ENCODE results near the gene GAL3ST1. TPM values are rescaled to one million over a fixed set of nuclear protein-coding genes. Genes with fewer than 3 reads are reported as not detected.
"Not testable (repeated sequence)": the region's sequence is repeated elsewhere in the genome, so short reads cannot be mapped to it uniquely, and the experiment has no call there.

Gene GAL3ST1
- total RNA-seq, 1 donor: not detected

GRCh38 chr22:30547188-30547587, 27.3 kb downstream of the GAL3ST1 start:
- TF ChIP-seq, protein P1, sequence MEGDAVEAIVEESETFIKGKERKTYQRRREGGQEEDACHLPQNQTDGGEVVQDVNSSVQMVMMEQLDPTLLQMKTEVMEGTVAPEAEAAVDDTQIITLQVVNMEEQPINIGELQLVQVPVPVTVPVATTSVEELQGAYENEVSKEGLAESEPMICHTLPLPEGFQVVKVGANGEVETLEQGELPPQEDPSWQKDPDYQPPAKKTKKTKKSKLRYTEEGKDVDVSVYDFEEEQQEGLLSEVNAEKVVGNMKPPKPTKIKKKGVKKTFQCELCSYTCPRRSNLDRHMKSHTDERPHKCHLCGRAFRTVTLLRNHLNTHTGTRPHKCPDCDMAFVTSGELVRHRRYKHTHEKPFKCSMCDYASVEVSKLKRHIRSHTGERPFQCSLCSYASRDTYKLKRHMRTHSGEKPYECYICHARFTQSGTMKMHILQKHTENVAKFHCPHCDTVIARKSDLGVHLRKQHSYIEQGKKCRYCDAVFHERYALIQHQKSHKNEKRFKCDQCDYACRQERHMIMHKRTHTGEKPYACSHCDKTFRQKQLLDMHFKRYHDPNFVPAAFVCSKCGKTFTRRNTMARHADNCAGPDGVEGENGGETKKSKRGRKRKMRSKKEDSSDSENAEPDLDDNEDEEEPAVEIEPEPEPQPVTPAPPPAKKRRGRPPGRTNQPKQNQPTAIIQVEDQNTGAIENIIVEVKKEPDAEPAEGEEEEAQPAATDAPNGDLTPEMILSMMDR (IDR thresholded peaks at IDR 0.05; ENCODE audit: insufficient read depth, low read depth, low read length): no peak

DNA sequence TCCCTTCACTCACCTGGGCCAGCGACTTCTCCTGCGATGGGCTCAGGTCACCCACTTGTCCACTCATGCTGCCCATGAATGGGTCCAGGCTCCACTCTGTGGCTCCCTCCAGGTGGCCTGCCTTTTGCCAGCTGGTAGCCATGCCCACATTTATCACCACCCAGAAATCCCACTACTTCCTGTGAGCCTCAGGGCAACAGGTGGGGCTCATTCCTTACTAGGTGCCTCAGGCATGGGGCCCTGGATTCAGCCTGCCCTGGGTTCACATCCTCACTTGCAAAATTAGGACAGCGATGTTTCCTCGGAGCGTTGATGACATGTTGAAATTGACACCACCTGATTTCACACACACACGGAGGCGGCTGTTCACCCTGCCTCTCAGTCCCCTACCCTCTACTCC, 27.8 kb downstream of the GAL3ST1 start, which contains the start of gene SEC14L6:
TSS of gene SEC14L6 (minus strand) at position 126 of the 400 bp plus-strand sequence. CDS start at position 67, 59 bp downstream.
- TF ChIP-seq, protein P1 (IDR thresholded peaks at IDR 0.05; ENCODE audit: insufficient read depth, low read depth, low read length): no peak
- DNase-seq (ENCODE audit: low read depth): no peak
- H3K4me3 ChIP-seq (ENCODE audit: low read depth, low read length): no peak within 1 kb of the TSS

More at GRCh38 chr22:30547188-30547587, 27.3 kb downstream of the GAL3ST1 start:
- no peak overlapping the region for H3K4me3 ChIP-seq (ENCODE audit: low read depth, low read length)
- no peak for DNase-seq (ENCODE audit: low read depth)

GRCh38 chr22:30542811-30543188, 31.7 kb downstream of the GAL3ST1 start:
- no peak for DNase-seq (ENCODE audit: low read depth)
- H3K4me3 ChIP-seq (ENCODE audit: low read depth, low read length): no peak overlapping the region
- TF ChIP-seq, protein P1 (IDR thresholded peaks at IDR 0.05; ENCODE audit: insufficient read depth, low read depth, low read length): no peak

DNA sequence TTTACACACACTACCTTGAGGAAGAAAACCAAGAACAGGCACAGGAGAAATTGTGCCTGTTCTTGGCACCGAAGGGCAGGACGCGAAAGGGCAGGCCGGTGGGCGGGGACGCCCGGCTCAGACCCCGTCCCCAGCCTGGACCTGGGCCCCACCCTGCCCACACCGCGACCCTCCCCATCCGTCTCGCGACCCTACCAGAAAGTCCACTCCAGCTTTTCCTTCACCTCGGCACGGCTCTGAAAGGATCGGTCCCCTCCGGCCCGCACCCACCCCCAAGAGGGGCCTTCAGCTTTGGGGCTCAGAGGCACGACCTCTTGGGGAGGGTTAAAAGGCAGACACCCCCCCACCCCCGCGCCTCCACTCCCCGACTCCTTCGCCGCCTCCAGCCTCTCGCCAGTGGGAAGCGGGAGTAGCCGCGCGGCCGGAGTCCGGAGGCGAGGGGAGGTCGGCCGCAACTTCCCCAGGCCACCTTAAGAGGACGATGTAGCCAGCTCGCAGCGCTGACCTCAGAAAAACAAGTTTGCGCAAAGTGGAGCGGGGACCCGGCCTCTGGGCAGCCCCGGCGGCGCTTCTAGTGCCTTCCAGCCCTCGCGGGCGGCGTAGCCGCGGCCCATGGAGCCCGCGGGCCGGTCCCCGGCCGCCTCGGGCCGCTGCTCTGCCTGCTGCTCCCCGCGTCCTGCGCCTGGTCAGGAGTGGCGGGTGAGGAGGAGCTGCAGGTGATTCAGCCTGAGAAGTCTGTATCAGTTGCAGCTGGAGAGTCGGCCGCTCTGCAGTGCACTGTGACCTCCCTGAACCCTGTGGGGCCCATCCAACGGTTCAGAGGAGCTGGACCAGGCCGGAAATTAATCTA, 32.3 kb downstream of the GAL3ST1 start:
- DNase-seq (ENCODE audit: low read depth): no peak
- TF ChIP-seq, protein P1 (IDR thresholded peaks at IDR 0.05; ENCODE audit: insufficient read depth, low read depth, low read length): no peak
- peak overlapping the region; percentile 9 for H3K4me3 ChIP-seq (ENCODE audit: low read depth, low read length)

DNA sequence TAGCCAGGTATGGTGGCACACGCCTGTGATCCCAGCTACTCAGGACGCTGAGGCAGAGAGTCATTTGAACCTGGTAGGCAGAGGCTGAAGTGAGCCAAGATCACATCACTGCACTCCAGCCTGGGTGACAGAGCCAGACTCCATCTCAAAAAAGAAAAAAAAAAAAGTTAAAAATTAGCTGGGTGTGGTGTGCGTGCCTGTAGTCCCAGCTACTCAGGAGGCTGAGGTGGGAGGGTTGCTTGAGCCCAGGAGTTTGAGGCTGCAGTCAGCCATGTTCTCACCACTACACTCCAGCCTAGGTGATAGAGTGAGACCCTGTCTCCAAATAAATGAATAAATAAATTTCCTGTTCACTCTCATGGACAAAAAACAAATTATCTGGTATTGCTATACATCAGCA, 33.0 kb downstream of the GAL3ST1 start:
- DNase-seq (ENCODE audit: low read depth); H3K4me3 ChIP-seq (ENCODE audit: low read depth, low read length): not testable (repeated sequence)

DNA sequence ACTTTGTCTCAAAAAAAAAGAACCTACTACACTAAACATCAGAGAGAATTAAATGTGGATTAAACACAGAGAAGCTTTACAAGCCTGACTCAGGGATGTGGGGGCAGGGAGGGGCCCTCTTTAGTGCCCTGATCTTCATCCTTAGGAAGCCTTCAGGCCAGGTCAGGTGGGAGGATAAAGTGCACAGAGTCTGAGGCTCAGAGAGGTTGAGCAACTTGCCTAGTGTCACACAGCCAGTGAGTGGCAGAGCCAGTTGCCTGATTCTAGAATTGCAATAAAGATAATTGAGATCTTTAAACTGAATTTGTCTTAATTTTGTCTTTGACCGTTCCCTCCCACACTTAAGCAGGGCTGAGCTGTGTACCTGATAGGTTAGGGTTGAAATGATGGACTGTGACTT, 35.1 kb downstream of the GAL3ST1 start:
- TF ChIP-seq, protein P1 (IDR thresholded peaks at IDR 0.05; ENCODE audit: insufficient read depth, low read depth, low read length): no peak
- H3K4me3 ChIP-seq (ENCODE audit: low read depth, low read length): no peak overlapping the region

GRCh38 chr22:30538280-30538679, 36.2 kb downstream of the GAL3ST1 start:
- TF ChIP-seq, protein P1 (IDR thresholded peaks at IDR 0.05; ENCODE audit: insufficient read depth, low read depth, low read length): no peak
- DNase-seq (ENCODE audit: low read depth): no peak
- H3K4me3 ChIP-seq (ENCODE audit: low read depth, low read length): no peak overlapping the region

More for the DNA sequence above, 35.1 kb downstream of the GAL3ST1 start:
- no peak for DNase-seq (ENCODE audit: low read depth)

All from fibroblast of villous mesenchyme (primary cell).